Stimulated activated CD8-positive, alpha-beta memory T cell treated with anti-CD3 and anti-CD28 coated beads, Interleukin-12 subunit alpha, Interleukin-12 subunit beta, amount 100 ng/mL, for 1 hour (primary cell): ENCODE measurements around the gene ISCA2.
"Not testable (repeated sequence)": the region's sequence is repeated elsewhere in the genome, so short reads cannot be mapped to it uniquely, and the experiment has no call there.

ENCODE experiments used
- DNase-seq: peaks from one replicate; pipeline ENCODE4 v3.0.0-alpha.2; 2020; ENCODE audit warnings: low read depth

The ISCA2 gene

GRCh38 chr14:74493343-74494261 is at the start of gene ISCA2:
ISCA2 (plus strand) TSS chr14:74493765; CDS start chr14:74493775, 10 bp downstream.
- DNase-seq, result peak; percentile 98

GRCh38 chr14:74444866-74445265 is 48.7 kb upstream of the ISCA2 start:
- no peak for DNase-seq

GRCh38 chr14:74454397-74454796 is 39.2 kb upstream of the ISCA2 start:
- DNase-seq, result not testable (repeated sequence)

GRCh38 chr14:74456684-74457564 is 36.6 kb upstream of the ISCA2 start:
- no peak for DNase-seq

GRCh38 chr14:74457565-74457895 is 36.0 kb upstream of the ISCA2 start:
- no peak for DNase-seq

- DNase-seq, result peak; percentile 2
These were observed 34.1 kb upstream of the ISCA2 start for GRCh38 chr14:74459289-74459946.

- DNase-seq, result no peak
These were observed 33.6 kb upstream of the ISCA2 start for GRCh38 chr14:74459976-74460375.

GRCh38 chr14:74462993-74463392 is 30.6 kb upstream of the ISCA2 start:
- no peak for DNase-seq

GRCh38 chr14:74463697-74464096 is 29.9 kb upstream of the ISCA2 start:
- DNase-seq, result no peak

GRCh38 chr14:74464785-74465184 is 28.8 kb upstream of the ISCA2 start:
- no peak for DNase-seq

GRCh38 chr14:74465335-74465734 is 28.2 kb upstream of the ISCA2 start:
- DNase-seq, result no peak

- DNase-seq, result no peak
These were observed 25.1 kb upstream of the ISCA2 start for GRCh38 chr14:74468513-74468912.

GRCh38 chr14:74469548-74470518 is 23.7 kb upstream of the ISCA2 start:
- DNase-seq, result no peak

- DNase-seq, result no peak
These were observed 21.0 kb upstream of the ISCA2 start for GRCh38 chr14:74472601-74473000.

GRCh38 chr14:74474376-74474775 is 19.2 kb upstream of the ISCA2 start:
- no peak for DNase-seq

- no peak for DNase-seq
These were observed 17.9 kb upstream of the ISCA2 start for GRCh38 chr14:74475678-74476077.

GRCh38 chr14:74476107-74476506 is 17.5 kb upstream of the ISCA2 start:
- DNase-seq, result no peak

- DNase-seq, result no peak
These were observed 17.0 kb upstream of the ISCA2 start for GRCh38 chr14:74476607-74477006.

- DNase-seq, result no peak
These were observed 14.4 kb upstream of the ISCA2 start for GRCh38 chr14:74478996-74479635.

GRCh38 chr14:74480046-74480445 is 13.5 kb upstream of the ISCA2 start:
- DNase-seq, result no peak

- DNase-seq, result no peak
These were observed 11.0 kb upstream of the ISCA2 start for GRCh38 chr14:74482571-74482970.
